Subcutaneous preadipocyte (primary cell): ENCODE data around the gene PVALB. TPM values are rescaled to one million over a fixed set of nuclear protein-coding genes. Genes with fewer than 3 reads are reported as not detected.

ENCODE experiments used
- total RNA-seq: library from RNA; depleted of rRNA; stranded (reverse); fragments of >200 nt; gene quantifications from 2 replicates; pipeline ENCODE4 v1.2.3, GENCODE V29; 2012

PVALB gene
- total RNA-seq, result not detected in 2 replicates

GRCh38 chr22:36816636-36817524, at the start of gene PVALB:
Gene PVALB (minus strand): TSS chr22:36817035. CDS start chr22:36817005, 30 bp downstream.

GRCh38 chr22:36860821-36861659, 44.2 kb upstream of the PVALB start, which contains the start of gene NCF4:
Gene NCF4 (plus strand): TSS chr22:36861006. CDS start chr22:36861172, 166 bp downstream.

GRCh38 chr22:36775964-36776669, 40.7 kb downstream of the PVALB start, which contains the start of gene IFT27:
Gene IFT27 (minus strand): TSS chr22:36776119. CDS start chr22:36775707, 412 bp downstream.

Other genes with a start within 250 kb of the PVALB start
- not detected in 2 replicates for gene CACNG2, start 113.3 kb downstream of the PVALB start, total RNA-seq
- 15.8 and 17.2 TPM in 2 replicates for gene IFT27, start 40.9 kb downstream of the PVALB start, total RNA-seq
- not detected in 2 replicates for gene NCF4, start 44.0 kb upstream of the PVALB start, total RNA-seq
- gene CSF2RB, start 96.6 kb upstream of the PVALB start, total RNA-seq, result not detected in 2 replicates
- gene TST, start 202.4 kb upstream of the PVALB start, total RNA-seq, result 26.5 and 26.8 TPM in 2 replicates
- 48.5 and 66.1 TPM in 2 replicates for gene MPST, start 202.7 kb upstream of the PVALB start, total RNA-seq
- 21.7 and 27.6 TPM in 2 replicates for gene KCTD17, start 234.7 kb upstream of the PVALB start, total RNA-seq